ENCODE results near the gene AVEN.
"Not testable (repeated sequence)": the region's sequence is repeated elsewhere in the genome, so short reads cannot be mapped to it uniquely, and the experiment has no call there.

Gene AVEN

DNA sequence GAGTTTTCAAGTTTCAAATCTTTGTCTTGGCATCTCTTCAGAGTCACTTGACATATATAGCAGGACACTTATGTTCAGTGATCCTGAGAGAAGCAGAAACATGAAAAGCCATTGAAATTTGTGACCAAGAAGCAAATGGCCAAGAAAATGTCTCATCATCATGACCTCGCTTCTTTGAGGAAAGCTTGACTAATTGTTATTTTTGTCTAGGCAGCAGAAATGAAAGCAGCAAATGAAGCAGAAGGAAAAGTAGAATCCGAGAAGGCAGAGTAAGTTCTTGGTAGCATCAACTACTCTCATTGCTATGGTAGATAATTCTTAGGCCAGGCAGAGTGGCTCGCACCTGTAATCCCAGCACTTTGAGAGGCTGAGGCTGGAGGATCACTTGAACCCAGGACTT lies 198.4 kb downstream of the AVEN start:
- DNase-seq = no peak

GRCh38 chr15:33839540-33839939 lies 199.5 kb downstream of the AVEN start:
- DNase-seq = no peak

- DNase-seq = no peak
These were observed 201.7 kb downstream of the AVEN start for GRCh38 chr15:33837294-33837693.

DNA sequence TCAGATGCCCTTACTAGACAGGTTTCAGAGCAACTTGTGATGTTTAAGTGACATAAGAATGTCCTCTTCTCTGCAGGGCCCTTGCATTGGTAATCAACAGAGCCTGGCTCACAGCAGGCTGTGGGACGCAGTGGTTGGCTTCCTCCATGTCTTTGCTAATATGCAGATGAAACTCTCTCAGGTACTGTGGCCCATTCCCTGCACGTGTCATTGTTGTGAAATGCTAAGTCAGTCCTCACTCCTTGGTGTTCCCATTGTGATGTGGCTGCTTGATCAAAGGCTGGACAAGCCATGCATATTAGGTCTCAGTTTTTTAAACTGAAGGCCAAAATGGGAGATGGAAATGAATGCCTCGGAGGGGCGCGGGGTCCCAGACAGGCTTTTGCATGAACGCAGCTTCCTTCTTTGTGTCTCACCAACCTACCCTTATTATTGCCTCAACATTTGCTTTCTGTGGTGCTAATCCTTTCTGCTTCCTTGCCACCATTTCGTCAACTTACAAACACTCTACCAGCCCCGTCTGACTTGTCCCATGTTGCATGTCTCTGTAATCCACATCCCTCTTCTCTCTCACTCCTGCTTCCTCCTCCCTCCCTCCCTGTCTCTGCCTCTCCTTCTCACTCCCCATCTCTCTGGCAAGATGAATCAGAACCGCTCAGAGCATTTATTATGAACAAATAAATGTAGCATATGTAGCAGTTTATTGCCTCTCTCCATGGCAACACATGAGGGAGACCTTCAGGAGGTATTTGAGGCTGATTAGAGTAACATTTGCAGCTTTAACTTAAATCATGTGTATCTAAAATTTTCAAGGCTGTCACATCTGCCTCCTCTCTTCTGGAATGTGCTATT lies 203.9 kb downstream of the AVEN start:
- no peak for DNase-seq

DNA sequence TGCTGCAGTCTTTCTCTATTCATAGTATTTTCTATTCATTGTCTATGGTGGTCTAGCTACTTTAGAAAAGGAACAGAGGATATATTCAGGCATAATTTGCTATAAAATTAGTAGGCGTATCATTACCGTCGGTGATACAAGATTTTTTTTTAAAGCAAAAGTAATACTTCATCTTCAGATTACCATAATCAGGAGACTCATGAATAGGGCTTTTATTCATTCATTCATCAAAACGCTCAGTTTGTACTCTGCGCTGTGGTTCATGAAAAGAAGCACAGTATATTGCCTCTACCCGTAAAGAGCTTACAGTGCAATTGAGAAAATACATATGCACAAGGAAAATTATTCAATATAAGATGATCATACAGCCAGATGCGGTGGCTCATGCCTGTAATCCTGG lies 207.4 kb downstream of the AVEN start:
- DNase-seq = no peak

GRCh38 chr15:33830351-33830750 lies 208.7 kb downstream of the AVEN start:
- DNase-seq = no peak

GRCh38 chr15:33826201-33826600 lies 212.8 kb downstream of the AVEN start:
- no peak for DNase-seq

DNA sequence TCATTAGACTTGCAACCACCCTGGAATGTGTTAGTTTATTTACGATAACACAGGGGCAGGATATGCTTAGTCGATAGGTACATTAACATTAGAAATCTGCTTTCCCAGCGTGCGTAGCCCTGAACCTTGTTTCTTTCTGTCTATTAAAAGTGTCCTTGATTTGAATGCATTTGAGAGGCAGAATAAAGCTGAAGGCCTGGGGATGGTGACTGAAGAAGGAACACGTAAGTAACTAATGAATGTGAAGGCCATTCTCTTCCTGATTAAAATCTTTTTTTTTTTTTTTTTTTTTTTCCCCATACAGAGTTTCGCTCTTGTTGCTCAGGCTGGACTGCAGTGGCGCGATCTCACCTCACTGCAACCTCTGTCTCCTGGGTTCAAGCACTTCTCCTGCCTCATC lies 213.6 kb downstream of the AVEN start:
- DNase-seq = no peak

DNA sequence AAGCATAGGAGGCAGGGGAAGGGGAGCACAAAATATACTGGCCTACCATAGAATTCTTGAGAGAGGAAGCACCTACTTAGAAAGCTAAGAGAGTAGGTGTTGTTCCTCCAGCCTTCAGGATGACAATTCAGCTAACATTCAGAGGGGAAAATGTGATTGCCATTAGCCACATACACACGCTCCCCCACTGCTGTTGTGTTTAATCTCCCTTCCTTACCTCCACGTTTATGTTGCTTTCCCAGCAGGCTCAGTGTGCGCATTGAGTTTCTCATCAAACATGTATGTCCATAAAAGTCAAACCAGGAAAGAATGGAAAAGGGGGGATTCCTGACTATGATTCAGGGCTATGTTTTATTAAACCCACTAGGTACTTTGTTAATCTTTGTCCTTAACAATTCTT lies 215.9 kb downstream of the AVEN start:
- no peak for DNase-seq

- no peak for DNase-seq
These were observed 216.5 kb downstream of the AVEN start for GRCh38 chr15:33822479-33822878.

- DNase-seq = not testable (repeated sequence)
These were observed 219.5 kb downstream of the AVEN start for GRCh38 chr15:33819499-33819898.

Data from activated T-cell treated with anti-CD3 and anti-CD28 coated beads for 4 hours (primary cell).